Peyer's patch (tissue), 4 donors: ENCODE results near the gene DLGAP1. TPM values are rescaled to one million over a fixed set of nuclear protein-coding genes. Genes with fewer than 3 reads are reported as not detected.

ENCODE experiments used
- DNase-seq, 3 donors: peaks; one replicate each; pipeline ENCODE4 v3.0.0-alpha.2; 2017 to 2019
- H3K27ac ChIP-seq, 4 donors: fragments of 200-600 bp; sonication (generic); one replicate each; pipeline ENCODE4 v1.5.1; 2016 to 2019
- H3K27me3 ChIP-seq, 2 donors: fragments of 200-600 bp; sonication (generic); one replicate each; pipeline ENCODE4 v1.5.1; 2019
- H3K36me3 ChIP-seq, 3 donors: fragments of 200-600 bp; sonication (generic); one replicate each; pipeline ENCODE4 v1.5.1; 2016 to 2019
- H3K4me1 ChIP-seq, 4 donors: fragments of 200-600 bp; sonication (generic); one replicate each; pipeline ENCODE4 v1.5.1; 2016 to 2019
- H3K4me3 ChIP-seq, 4 donors: fragments of 200-600 bp; sonication (generic); 1 replicate in 3 of 4; 2 replicates in 1 of 4; pipeline ENCODE4 v1.5.1; 2016 to 2019; ENCODE audit warnings: mild to moderate bottlenecking in 1 of 4
- H3K9me3 ChIP-seq, 4 donors: fragments of 200-600 bp; sonication (generic); one replicate each; pipeline ENCODE4 v1.5.1; 2016 to 2019; ENCODE audit warnings: mild to moderate bottlenecking in 1 of 4
- CTCF ChIP-seq, 6 experiments: fragments of 450-650 bp in 4 of 6; fragments of 200-600 bp in 2 of 6; sonication (generic) in 1 of 6; IDR thresholded peaks; one replicate each; pipeline ENCODE4 v1.5.1; 2017 to 2019; ENCODE audit warnings: antibody characterized with exemption in 6 of 6, mild to moderate bottlenecking in 3 of 6, moderate library complexity in 1 of 6
- POLR2A ChIP-seq, 2 donors: fragments of 450-650 bp; IDR thresholded peaks; one replicate each; pipeline ENCODE4 v1.5.1; 2017; ENCODE audit warnings: antibody characterized with exemption in 2 of 2, mild to moderate bottlenecking in 2 of 2, moderate library complexity in 2 of 2
- total RNA-seq, 4 donors: library from RNA; depleted of rRNA; stranded (reverse); fragments of >200 nt; gene quantifications; one replicate each; pipeline ENCODE4 v1.1.0, GENCODE V29; 2016

The DLGAP1 gene
- total RNA-seq, 4 donors from 2014 or later: 0.53 to 4.1 (median 2.1) TPM

- H3K36me3 ChIP-seq: no peaks in the 10 kb centered on the region
- H3K9me3 ChIP-seq: no peaks in the 10 kb centered on the region
- H3K27me3 ChIP-seq: no peaks in the 10 kb centered on the region
- TF ChIP-seq CTCF (IDR thresholded peaks at IDR 0.05): no peak
- no peak for TF ChIP-seq POLR2A (IDR thresholded peaks at IDR 0.05)
- H3K27ac ChIP-seq: no peak overlapping the region
- DNase-seq: no peak
- no peaks in the 10 kb centered on the region for H3K4me1 ChIP-seq
- no peak overlapping the region for H3K4me3 ChIP-seq
Observed at GRCh38 chr18:3900327-3900726, 554.8 kb downstream of the DLGAP1 start.

- Histone ChIP-seq H3K36me3 (no peaks in the 10 kb centered on the region), H3K4me1 (no peaks in the 10 kb centered on the region), H3K27ac (no peak overlapping the region), H3K4me3 (no peak overlapping the region), H3K9me3 (no peaks in the 10 kb centered on the region), H3K27me3 (no peaks in the 10 kb centered on the region)
- no peak for DNase-seq
- TF ChIP-seq POLR2A (IDR thresholded peaks at IDR 0.05) (no peak), CTCF (IDR thresholded peaks at IDR 0.05) (no peak)
Observed at GRCh38 chr18:3898861-3899613, 556.1 kb downstream of the DLGAP1 start.

- DNase-seq: no peak
- H3K9me3 ChIP-seq: no peaks in the 10 kb centered on the region
- no peaks in the 10 kb centered on the region for H3K4me1 ChIP-seq
- no peaks in the 10 kb centered on the region for H3K36me3 ChIP-seq
- no peak overlapping the region for H3K4me3 ChIP-seq
- H3K27ac ChIP-seq: no peak overlapping the region
- TF ChIP-seq CTCF (IDR thresholded peaks at IDR 0.05): no peak
- no peak for TF ChIP-seq POLR2A (IDR thresholded peaks at IDR 0.05)
- H3K27me3 ChIP-seq: no peaks in the 10 kb centered on the region
Observed at GRCh38 chr18:3892152-3892551, 563.0 kb downstream of the DLGAP1 start.

GRCh38 chr18:3891245-3891644 is 563.9 kb downstream of the DLGAP1 start:
- TF ChIP-seq CTCF (IDR thresholded peaks at IDR 0.05): no peak
- no peak for TF ChIP-seq POLR2A (IDR thresholded peaks at IDR 0.05)

GRCh38 chr18:3889803-3890202 is 565.3 kb downstream of the DLGAP1 start:
- Histone ChIP-seq H3K4me3 (no peak overlapping the region), H3K9me3 (no peaks in the 10 kb centered on the region), H3K4me1 (no peaks in the 10 kb centered on the region), H3K36me3 (no peaks in the 10 kb centered on the region), H3K27ac (no peak overlapping the region), H3K27me3 (no peaks in the 10 kb centered on the region)
- DNase-seq: no peak
- TF ChIP-seq POLR2A (IDR thresholded peaks at IDR 0.05) (no peak), CTCF (IDR thresholded peaks at IDR 0.05) (no peak)

More at GRCh38 chr18:3891245-3891644, 563.9 kb downstream of the DLGAP1 start:
- Histone ChIP-seq H3K27ac (no peak overlapping the region), H3K27me3 (no peaks in the 10 kb centered on the region), H3K4me1 (no peaks in the 10 kb centered on the region), H3K36me3 (no peaks in the 10 kb centered on the region), H3K4me3 (no peak overlapping the region), H3K9me3 (no peaks in the 10 kb centered on the region)
- no peak for DNase-seq
